MM.1S (cell line): ENCODE data around the gene COX7C.
A peak's percentile ranks its signal among the peaks of the same experiment; 100 is the strongest.

Experiments
- DNase-seq: peaks from one replicate; pipeline ENCODE4 v3.0.0-alpha.2; 2015
- H2AFZ ChIP-seq: fragments of 300-600 bp; sonication (generic); 2 replicates; pipeline ENCODE4 v1.6.0; 2016; ENCODE audit warnings: antibody characterized with exemption, low read length
- H3F3A ChIP-seq: fragments of 300-600 bp; sonication (generic); 2 replicates; pipeline ENCODE4 v1.6.1; 2016; ENCODE audit warnings: mild to moderate bottlenecking, antibody characterized with exemption, low read length, moderate library complexity, mixed read lengths; ENCODE audit not compliant: insufficient read depth
- H3K27ac ChIP-seq: fragments of 300-600 bp; sonication (generic); 2 replicates; pipeline ENCODE4 v1.5.1; 2016; ENCODE audit warnings: mild to moderate bottlenecking, low read length
- H3K27me3 ChIP-seq: fragments of 300-600 bp; sonication (generic); replicated peaks from 2 replicates; pipeline ENCODE4 v1.6.0; 2016; ENCODE audit warnings: low read length; ENCODE audit not compliant: insufficient read depth
- H3K36me3 ChIP-seq: fragments of 300-600 bp; sonication (generic); replicated peaks from 2 replicates; pipeline ENCODE4 v1.6.1; 2016; ENCODE audit warnings: mild to moderate bottlenecking, low read length, mixed read lengths; ENCODE audit not compliant: insufficient read depth
- H3K4me1 ChIP-seq: fragments of 300-600 bp; sonication (generic); 2 replicates; pipeline ENCODE4 v1.6.1; 2016; ENCODE audit warnings: low read length, mixed read lengths
- H3K4me2 ChIP-seq: fragments of 300-600 bp; sonication (generic); 2 replicates; pipeline ENCODE4 v1.6.0; 2016; ENCODE audit warnings: low read depth, low read length
- H3K4me3 ChIP-seq: fragments of 300-600 bp; sonication (generic); 2 replicates; pipeline ENCODE4 v1.5.1; 2016; ENCODE audit warnings: low read length, mixed read lengths
- H3K79me2 ChIP-seq: fragments of 300-600 bp; sonication (generic); 2 replicates; pipeline ENCODE4 v1.6.1; 2016; ENCODE audit warnings: mixed run types, low read length, mixed read lengths
- H3K9ac ChIP-seq: fragments of 300-600 bp; sonication (generic); 2 replicates; pipeline ENCODE4 v1.6.1; 2016; ENCODE audit warnings: low read length, mixed read lengths
- H3K9me2 ChIP-seq: fragments of 300-600 bp; sonication (generic); replicated peaks from 2 replicates; pipeline ENCODE4 v1.6.1; 2016; ENCODE audit warnings: mild to moderate bottlenecking, low read length, mixed read lengths; ENCODE audit not compliant: insufficient read depth
- H3K9me3 ChIP-seq: fragments of 300-600 bp; sonication (generic); replicated peaks from 2 replicates; pipeline ENCODE4 v1.6.1; 2016; ENCODE audit warnings: mild to moderate bottlenecking, low read length, mixed read lengths; ENCODE audit not compliant: insufficient read depth
- H4K20me1 ChIP-seq: fragments of 300-600 bp; sonication (generic); 2 replicates; pipeline ENCODE4 v1.6.1; 2016; ENCODE audit warnings: mild to moderate bottlenecking, low read length, moderate library complexity, mixed read lengths; ENCODE audit not compliant: insufficient read depth
- CTCF ChIP-seq: fragments of 300-600 bp; sonication (generic); IDR thresholded peaks from 2 replicates; pipeline ENCODE4 v1.5.1; 2016; ENCODE audit warnings: antibody characterized with exemption, low read length, mixed read lengths
- EZH2 ChIP-seq: fragments of 300-600 bp; sonication (generic); optimal IDR thresholded peaks from 2 replicates; pipeline ENCODE3; 2017; ENCODE audit warnings: low read depth, mild to moderate bottlenecking, antibody characterized with exemption, low read length, mixed read lengths
- EZH2phosphoT487 ChIP-seq: fragments of 300-600 bp; sonication (generic); IDR thresholded peaks from 2 replicates; pipeline ENCODE4 v1.6.1; 2018; ENCODE audit warnings: antibody characterized with exemption, low read length

COX7C gene

GRCh38 chr5:86605881-86606280, 11.9 kb upstream of the COX7C start:
- no peak overlapping the region for H3K4me3 ChIP-seq
- no peak overlapping the region for H3K9ac ChIP-seq
- DNase-seq: no peak
- no peaks in the 10 kb centered on the region for H3K4me1 ChIP-seq
- H3F3A ChIP-seq: no peaks in the 10 kb centered on the region
- H3K4me2 ChIP-seq: no peak overlapping the region
- H2AFZ ChIP-seq: no peak overlapping the region
- H4K20me1 ChIP-seq: no peaks in the 10 kb centered on the region
- H3K36me3 ChIP-seq: no peaks in the 10 kb centered on the region
- no peak for TF ChIP-seq EZH2
- no peak for TF ChIP-seq CTCF
- TF ChIP-seq EZH2phosphoT487: no peak
- H3K27me3 ChIP-seq: no peaks in the 10 kb centered on the region
- H3K9me2 ChIP-seq: no peaks in the 10 kb centered on the region
- no peaks in the 10 kb centered on the region for H3K79me2 ChIP-seq
- no peaks in the 10 kb centered on the region for H3K9me3 ChIP-seq
- H3K27ac ChIP-seq: no peak overlapping the region

- Histone ChIP-seq H3K27ac (no peak overlapping the region), H3K36me3 (no peaks in the 10 kb centered on the region), H3K4me3 (no peak overlapping the region), H3F3A (no peaks in the 10 kb centered on the region), H3K4me2 (no peak overlapping the region), H3K4me1 (0 out of 2 replicates have a peak, but pooled peaks cover 4% of the 10 kb centered on the region), H3K9me2 (no peaks in the 10 kb centered on the region), H3K27me3 (no peaks in the 10 kb centered on the region), H3K79me2 (peaks cover 7% of the 10 kb centered on the region), H3K9me3 (no peaks in the 10 kb centered on the region), H3K9ac (no peak overlapping the region), H4K20me1 (no peaks in the 10 kb centered on the region), H2AFZ (no peak overlapping the region)
- DNase-seq: no peak
- no peak for TF ChIP-seq EZH2
- TF ChIP-seq CTCF: no peak
- TF ChIP-seq EZH2phosphoT487: no peak
Observed at GRCh38 chr5:86613455-86613854, 4.3 kb upstream of the COX7C start.

- no peak for TF ChIP-seq EZH2phosphoT487
- no peak for TF ChIP-seq EZH2
- no peak for TF ChIP-seq CTCF
Observed at GRCh38 chr5:86617309-86617755, 409 bp upstream of the COX7C start.

More at GRCh38 chr5:86617309-86617755, 409 bp upstream of the COX7C start:
- Histone ChIP-seq H3K4me2 (peak overlapping the region; percentile 28; the same call in 1 of the 2 replicates), H3K27ac (no peak overlapping the region), H3F3A (no peaks in the 10 kb centered on the region), H3K9me2 (no peaks in the 10 kb centered on the region), H3K27me3 (no peaks in the 10 kb centered on the region), H3K9me3 (no peaks in the 10 kb centered on the region), H3K9ac (no peak overlapping the region), H3K4me1 (0 out of 2 replicates have a peak, but pooled peaks cover 4% of the 10 kb centered on the region), H2AFZ (peak overlapping the region; percentile 89), H3K36me3 (peaks cover 7% of the 10 kb centered on the region; the same call in 1 of the 2 replicates), H4K20me1 (no peaks in the 10 kb centered on the region), H3K79me2 (peaks cover 24% of the 10 kb centered on the region), H3K4me3 (no peak overlapping the region)
- no peak for DNase-seq
